HG03575 (cell line): ENCODE measurements around the gene ZNF592.
"Not testable (repeated sequence)": the region's sequence is repeated elsewhere in the genome, so short reads cannot be mapped to it uniquely, and the experiment has no call there.

Experiments
- ATAC-seq: cut with Tn5 transposase; IDR thresholded peaks from one replicate; pipeline ENCODE4 v1.9.1; 2021; ENCODE audit not compliant: unreplicated experiment, insufficient number of reproducible peaks, low FRiP score; ENCODE audit errors: extremely low read depth

Gene ZNF592

DNA sequence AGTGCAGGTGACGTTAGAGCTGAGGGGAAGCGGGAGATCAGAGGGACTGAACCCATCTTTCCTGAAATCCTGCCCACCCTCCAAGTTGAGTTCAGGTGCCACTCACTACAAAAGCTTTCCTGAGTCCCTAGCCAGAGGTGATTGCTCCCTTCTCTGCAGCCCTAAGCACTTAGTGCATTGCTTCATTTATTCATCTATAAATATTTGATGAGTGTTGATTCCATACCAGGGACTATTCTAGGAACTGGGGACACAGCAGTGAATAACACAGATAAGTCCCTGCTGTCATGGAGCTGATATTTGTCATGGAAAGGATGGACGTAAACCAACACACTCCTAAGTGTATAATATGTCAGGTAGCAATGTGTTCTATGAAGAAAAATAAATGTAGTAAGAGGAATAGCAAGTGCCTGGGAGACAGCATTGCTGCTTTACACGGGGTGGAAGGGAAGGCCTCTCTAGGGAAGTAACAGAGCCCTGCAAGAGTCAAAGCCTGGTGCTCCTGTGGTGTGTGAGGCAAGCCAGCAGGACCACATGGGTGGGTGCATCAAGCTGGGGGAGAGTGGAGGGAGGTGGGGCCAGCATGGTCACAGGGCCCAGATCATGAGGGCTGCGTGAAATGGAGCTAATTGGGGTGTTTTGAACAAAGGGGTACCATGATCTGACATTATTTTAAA lies 87.4 kb downstream of the ZNF592 start:
- no peak for ATAC-seq

GRCh38 chr15:84836844-84837243 lies 88.5 kb downstream of the ZNF592 start:
- ATAC-seq, result no peak

GRCh38 chr15:84839714-84840113 lies 91.3 kb downstream of the ZNF592 start:
- ATAC-seq, result no peak

DNA sequence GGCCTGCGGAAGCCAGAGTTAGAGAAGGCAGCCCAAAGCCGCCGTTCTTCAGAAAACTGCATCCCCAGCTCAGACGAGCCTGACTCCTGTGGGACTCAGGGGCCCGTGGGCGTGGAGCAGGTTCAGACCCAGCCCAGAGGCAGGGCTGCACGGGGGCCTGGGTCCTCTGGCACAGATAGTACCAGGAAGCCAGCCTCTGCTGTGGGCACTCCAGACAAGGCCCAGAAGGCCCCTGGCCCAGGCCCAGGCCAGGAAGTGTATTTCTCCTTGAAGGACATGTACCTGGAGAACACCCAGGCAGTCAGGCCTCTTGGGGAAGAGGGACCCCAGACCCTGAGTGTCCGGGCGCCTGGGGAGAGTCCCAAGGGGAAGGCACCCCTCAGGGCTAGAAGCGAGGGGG lies 91.9 kb downstream of the ZNF592 start:
- ATAC-seq, result no peak

GRCh38 chr15:84840741-84841429 lies 92.5 kb downstream of the ZNF592 start:
- no peak for ATAC-seq

GRCh38 chr15:84842781-84843180 lies 94.4 kb downstream of the ZNF592 start:
- ATAC-seq, result no peak

GRCh38 chr15:84844964-84845363 lies 96.6 kb downstream of the ZNF592 start:
- no peak for ATAC-seq

DNA sequence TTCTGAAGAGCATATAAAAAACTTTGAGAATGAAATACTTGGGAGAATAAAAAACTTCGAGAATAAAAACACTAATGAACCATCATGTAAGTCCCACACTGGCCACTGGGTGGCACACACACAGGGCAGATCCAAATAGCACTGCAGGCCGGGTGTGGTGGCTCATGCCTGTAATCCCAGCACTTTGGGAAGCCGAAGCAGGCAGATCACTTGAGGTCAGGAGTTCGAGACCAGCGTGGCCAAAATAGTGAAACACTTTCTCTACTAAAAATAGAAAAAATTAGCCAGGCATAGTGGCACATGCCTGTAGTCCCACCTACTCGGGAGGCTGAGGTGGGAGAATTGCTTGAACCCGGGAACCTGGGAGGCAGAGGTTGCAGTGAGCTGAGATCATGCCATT lies 97.2 kb downstream of the ZNF592 start:
- ATAC-seq, result not testable (repeated sequence)

- no peak for ATAC-seq
Observed at GRCh38 chr15:84846269-84846668, 97.9 kb downstream of the ZNF592 start.

DNA sequence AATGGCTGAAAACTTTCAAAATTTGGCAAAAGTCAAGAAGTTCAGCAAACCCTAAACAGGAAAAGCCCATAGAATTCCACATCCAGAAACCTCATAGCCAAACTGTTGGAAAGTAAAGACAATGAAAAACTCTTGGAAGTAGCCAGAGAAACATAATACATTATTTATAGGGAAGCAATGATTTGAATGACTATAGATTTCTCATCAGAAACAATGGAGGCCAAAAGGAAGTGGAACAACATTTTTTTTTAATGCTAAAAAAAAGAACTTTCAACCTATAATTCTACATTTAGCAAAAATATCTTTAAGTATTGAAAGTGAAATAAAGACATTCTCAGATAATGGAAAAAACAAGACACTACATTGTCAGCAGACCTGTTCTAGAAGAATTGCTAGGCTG lies 99.0 kb downstream of the ZNF592 start:
- ATAC-seq, result no peak

DNA sequence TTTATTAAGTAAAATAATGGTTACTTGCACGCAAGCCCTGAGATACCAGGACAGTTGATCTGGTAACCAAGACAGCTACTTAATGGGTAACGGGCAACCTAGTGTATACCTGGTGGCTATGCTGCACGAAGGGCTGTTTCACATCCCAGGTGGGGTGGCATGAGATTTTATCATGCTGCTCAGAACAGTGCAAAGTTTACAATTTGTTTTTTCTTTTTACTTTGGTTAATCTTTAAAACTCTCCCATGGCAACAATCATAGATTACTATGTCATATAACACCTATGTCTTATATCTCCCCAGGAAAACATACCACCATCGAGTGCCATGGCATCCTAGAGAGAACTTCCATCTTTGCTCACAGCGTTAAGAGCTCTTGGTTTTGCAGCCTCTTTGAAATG lies 103.8 kb downstream of the ZNF592 start:
- no peak for ATAC-seq

DNA sequence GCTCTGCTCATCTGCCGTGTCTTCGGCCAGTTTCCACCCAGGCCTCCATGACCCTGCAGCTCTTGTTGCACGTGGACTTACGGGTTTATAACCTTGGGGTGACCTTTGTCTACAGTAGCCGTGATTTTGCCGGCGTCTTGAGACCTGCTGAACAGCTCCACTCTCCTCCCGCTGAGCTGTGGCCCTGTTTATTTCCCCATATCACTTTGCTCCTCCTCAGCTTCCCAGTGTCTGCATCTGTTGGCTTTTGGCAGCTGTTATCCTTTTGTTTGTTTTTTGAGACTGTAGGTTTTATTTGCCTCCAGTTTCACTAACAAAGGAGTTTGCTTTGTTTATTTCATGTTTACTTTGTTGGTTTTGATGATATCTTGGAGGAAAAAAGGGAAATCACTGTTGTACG lies 106.7 kb downstream of the ZNF592 start:
- no peak for ATAC-seq

- no peak for ATAC-seq
Observed at GRCh38 chr15:84855765-84856164, 107.4 kb downstream of the ZNF592 start.
